HCT116 (cell line): ENCODE data around the gene RALGAPA1. TPM values are rescaled to one million over a fixed set of nuclear protein-coding genes. Genes with fewer than 3 reads are reported as not detected.

ENCODE experiments used
- ATAC-seq: fragments of 200-7000 bp; cut with Tn5 transposase; 2 replicates; pipeline ENCODE4 v1.9.1; 2020; ENCODE audit warnings: mild to moderate bottlenecking, moderate library complexity
- BruUV-seq: library from RNA; stranded (reverse); fragments of 400-500 nt; replicated peaks from 2 replicates; lab custom pipeline; 2021; lab: Mats Ljungman, UMichigan
- CTCF ChIA-PET: fragments of 300-600 bp; sonication (Branson Sonifier 250); formaldehyde crosslinking; loops from one replicate; lab custom pipeline; 2021; ENCODE audit warnings: antibody characterized with exemption; lab: Charles Lee
- POLR2A ChIA-PET: fragments of 300-600, 350-600 bp; sonication (Branson Sonifier 250); formaldehyde crosslinking; loops from one replicate; lab custom pipeline; 2021; ENCODE audit warnings: antibody characterized with exemption; lab: Charles Lee
- RAD21 ChIA-PET, 2 experiments: fragments of 300-600 bp; sonication (Branson Sonifier 250); formaldehyde crosslinking; loops; one replicate each; lab custom pipeline; 2023; ENCODE audit warnings: low total read pairs in 2 of 2; ENCODE audit not compliant: uncharacterized antibody in 2 of 2, unreplicated experiment in 2 of 2, low non-redundant PET in 1 of 2; lab: Charles Lee
- DNase-seq: peaks from one replicate; pipeline ENCODE4 v3.0.0-alpha.2; 2010; ENCODE audit warnings: low read depth, low spot score
- H2AFZ ChIP-seq: fragments of 200-600 bp; shearing (Covaris generic), sonication (generic); 2 replicates; pipeline ENCODE4 v1.6.1; 2017; ENCODE audit warnings: low read depth, mixed run types, mixed read lengths, antibody characterized with exemption, low read length; ENCODE audit not compliant: poor library complexity, severe bottlenecking
- H3K27ac ChIP-seq: 2 replicates; pipeline ENCODE4 v1.5.1; 2012; ENCODE audit warnings: low read depth, low read length
- H3K27me3 ChIP-seq: fragments of 200-600 bp; sonication (generic); 2 replicates; pipeline ENCODE4 v1.6.1; 2016; ENCODE audit warnings: mixed run types, low read length, mixed read lengths; ENCODE audit not compliant: insufficient read depth
- H3K36me3 ChIP-seq, 2 experiments: fragments of 200-500 bp in 1 of 2; fragments of 200-600 bp in 1 of 2; sonication (Bioruptor generic) in 1 of 2; sonication (generic) in 1 of 2; 2 replicates each; pipeline versions ENCODE4 v1.5.1 to v1.6.1; 2014 to 2016; ENCODE audit warnings: low read length in 2 of 2, inconsistent platforms in 1 of 2, mixed read lengths in 1 of 2, mixed run types in 1 of 2; ENCODE audit not compliant: insufficient read depth in 2 of 2, control insufficient read depth in 1 of 2
- H3K4me1 ChIP-seq, 2 experiments: fragments of 200-600 bp in 1 of 2; sonication (generic) in 1 of 2; 2 replicates each; pipeline versions ENCODE4 v1.5.1 to v1.6.1; 2012 to 2017; ENCODE audit warnings: low read length in 2 of 2, inconsistent platforms in 1 of 2, mild to moderate bottlenecking in 1 of 2, mixed read lengths in 1 of 2, mixed run types in 1 of 2, moderate library complexity in 1 of 2; ENCODE audit not compliant: insufficient read depth in 2 of 2, control insufficient read depth in 1 of 2
- H3K4me2 ChIP-seq: fragments of 200-600 bp; sonication (generic); 2 replicates; pipeline ENCODE4 v1.6.1; 2017; ENCODE audit warnings: mixed run types, low read length, mixed read lengths
- H3K4me3 ChIP-seq, 2 experiments: fragments of 200-600 bp in 1 of 2; sonication (generic) in 1 of 2; replicated peaks in 1 of 2; 2 replicates each; pipeline ENCODE4 v1.5.1; 2011 to 2016; ENCODE audit warnings: low read length in 2 of 2, control low read depth in 1 of 2, low read depth in 1 of 2, mild to moderate bottlenecking in 1 of 2, mixed read lengths in 1 of 2, mixed run types in 1 of 2
- H3K79me2 ChIP-seq: fragments of 200-600 bp; sonication (generic); 2 replicates; pipeline ENCODE4 v1.6.1; 2017; ENCODE audit warnings: mild to moderate bottlenecking, mixed run types, low read length, moderate library complexity, mixed read lengths; ENCODE audit not compliant: insufficient read depth
- H3K9ac ChIP-seq: fragments of 200-600 bp; sonication (generic); 2 replicates; pipeline ENCODE4 v1.6.1; 2016; ENCODE audit warnings: low read length, mixed read lengths
- H3K9me2 ChIP-seq: fragments of 200-600 bp; sonication (generic), shearing (Covaris generic); 2 replicates; pipeline ENCODE4 v1.6.1; 2017; ENCODE audit warnings: mixed run types, mild to moderate bottlenecking, moderate library complexity; ENCODE audit not compliant: insufficient read depth
- H3K9me3 ChIP-seq, 2 experiments: fragments of 200-500 bp in 1 of 2; fragments of 200-600 bp in 1 of 2; sonication (Bioruptor generic) in 1 of 2; sonication (generic) in 1 of 2; 2 replicates each; pipeline ENCODE4 v1.6.1; 2014 to 2017; ENCODE audit warnings: low read length in 2 of 2, mixed read lengths in 2 of 2, inconsistent platforms in 1 of 2, low read depth in 1 of 2, mild to moderate bottlenecking in 1 of 2, mixed run types in 1 of 2, moderate library complexity in 1 of 2; ENCODE audit not compliant: control insufficient read depth in 1 of 2, insufficient read depth in 1 of 2
- H4K20me1 ChIP-seq: fragments of 200-600 bp; sonication (generic), shearing (Covaris generic); 2 replicates; pipeline ENCODE4 v1.6.1; 2017; ENCODE audit warnings: mixed run types, mild to moderate bottlenecking, moderate library complexity; ENCODE audit not compliant: insufficient read depth
- CBX3 ChIP-seq: IDR thresholded peaks from 2 replicates; pipeline ENCODE4 v1.6.1; 2012; ENCODE audit warnings: low read depth
- CEBPB ChIP-seq: IDR thresholded peaks from 2 replicates; pipeline ENCODE4 v1.6.1; 2012; ENCODE audit warnings: low read depth
- EGR1 ChIP-seq: IDR thresholded peaks from 2 replicates; pipeline ENCODE4 v1.6.1; 2012; ENCODE audit warnings: low read depth
- EZH2 ChIP-seq: fragments of 200-600 bp; sonication (generic); IDR thresholded peaks from 2 replicates; pipeline ENCODE4 v1.6.1; 2017; ENCODE audit warnings: antibody characterized with exemption, mixed run types
- EZH2phosphoT487 ChIP-seq: fragments of 200-600 bp; IDR thresholded peaks from 2 replicates; pipeline ENCODE4 v1.6.1; 2018; ENCODE audit warnings: antibody characterized with exemption, borderline replicate concordance
- FOSL1 ChIP-seq: IDR thresholded peaks from 2 replicates; pipeline ENCODE4 v1.6.1; 2012; ENCODE audit warnings: low read depth
- JUND ChIP-seq: IDR thresholded peaks from 2 replicates; pipeline ENCODE4 v1.6.1; 2012
- POLR2A ChIP-seq: IDR thresholded peaks from 2 replicates; pipeline ENCODE4 v1.7.0; 2011; ENCODE audit warnings: borderline replicate concordance; ENCODE audit not compliant: insufficient read depth, insufficient read length; ENCODE audit errors: extremely low read depth
- POLR2AphosphoS5 ChIP-seq: IDR thresholded peaks from 2 replicates; pipeline ENCODE4 v1.6.1; 2011; ENCODE audit warnings: mild to moderate bottlenecking, low read depth, low read length, moderate library complexity
- RAD21 ChIP-seq: IDR thresholded peaks from 2 replicates; pipeline ENCODE4 v1.6.1; 2012; ENCODE audit warnings: low read depth, mild to moderate bottlenecking
- SIN3A ChIP-seq: IDR thresholded peaks from 2 replicates; pipeline ENCODE4 v1.6.1; 2012; ENCODE audit warnings: low read depth
- SP1 ChIP-seq: IDR thresholded peaks from 2 replicates; pipeline ENCODE4 v1.6.1; 2012; ENCODE audit warnings: low read depth
- SRF ChIP-seq: IDR thresholded peaks from 2 replicates; pipeline ENCODE4 v1.6.1; 2012; ENCODE audit warnings: low read depth
- ZFX ChIP-seq: fragments of 450-650 bp; IDR thresholded peaks from 2 replicates; pipeline ENCODE4 v1.6.1; 2017
- intact Hi-C: fragments of 100-400 bp; cut with micrococcal nuclease; formaldehyde crosslinking; loops from 2 replicates; pipeline ENCODE4 v1.10.0; 2022
- total RNA-seq: library from RNA; stranded (reverse); gene quantifications from one replicate; pipeline ENCODE4 v1.2.1, GENCODE V29; 2021; ENCODE audit not compliant: unreplicated experiment
- TF ChIP-seq, protein P1 (sequence below): IDR thresholded peaks from 2 replicates; pipeline ENCODE4 v1.6.1; 2012
- TF ChIP-seq, protein P2 (sequence below): IDR thresholded peaks from 2 replicates; pipeline ENCODE4 v1.6.1; 2012
- TF ChIP-seq, protein P3 (sequence below), 3 experiments: fragments of 200-600 bp in 1 of 3; sonication (generic) in 1 of 3; IDR thresholded peaks in 2 of 3; conservative IDR thresholded peaks in 1 of 3; 2 replicates each; pipeline ENCODE4 v1.5.1; 2012 to 2017; ENCODE audit warnings: low read depth in 2 of 3, low read length in 2 of 3, antibody characterized with exemption in 1 of 3, borderline replicate concordance in 1 of 3, control low read depth in 1 of 3, mild to moderate bottlenecking in 1 of 3, mixed read lengths in 1 of 3, mixed run types in 1 of 3, moderate library complexity in 1 of 3; ENCODE audit not compliant: insufficient read depth in 1 of 3
- TF ChIP-seq, protein P4 (sequence below): IDR thresholded peaks from 2 replicates; pipeline ENCODE4 v1.6.1; 2012; ENCODE audit warnings: low read depth

The RALGAPA1 gene
- total RNA-seq, 1 experiment from 2014 or later: 29.3 TPM

DNA sequence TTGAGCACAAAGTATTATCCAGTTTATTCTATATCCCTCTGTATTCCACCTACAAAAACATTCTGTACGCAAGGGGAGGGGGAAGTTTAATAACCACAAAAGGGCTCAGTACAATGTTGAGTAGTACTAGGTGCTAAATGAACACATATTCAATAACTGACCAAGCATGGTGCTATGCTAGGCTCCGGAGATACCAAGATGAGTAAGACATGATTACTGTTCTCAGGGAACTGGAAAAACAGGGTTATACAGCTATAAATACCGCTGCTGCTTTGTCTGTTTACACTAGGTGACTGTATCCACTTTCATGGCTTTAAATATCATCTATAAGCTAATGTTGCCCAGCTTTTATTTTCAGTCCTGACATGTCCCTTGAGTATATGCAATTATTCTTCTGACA, 139.3 kb downstream of the RALGAPA1 start:
- Histone ChIP-seq H3K9me3 (no peaks in the 10 kb centered on the region), H3K27me3 (no peaks in the 10 kb centered on the region), H3K9me2 (no peaks in the 10 kb centered on the region), H4K20me1 (no peaks in the 10 kb centered on the region), H3K4me2 (peak overlapping the region; percentile 64), H3K36me3 (no peaks in the 10 kb centered on the region), H3K4me3 (peak overlapping the region in 1 of 2 experiments; percentile 28; a peak in 2 of 4 replicates), H3K79me2 (no peaks in the 10 kb centered on the region), H3K9ac (0 out of 2 replicates have a peak overlapping the region, but pooled peaks have one; percentile 5), H3K4me1 (peaks cover 4 to 26% of the 10 kb centered on the region in 2 experiments), H2AFZ (no peak overlapping the region), H3K27ac (peak overlapping the region; percentile 15; the same call in 1 of the 2 replicates)
- peak; percentile 94 for ATAC-seq
- POLR2A ChIA-PET: no interaction called here
- BruUV-seq: no TSS peak
- CTCF ChIA-PET: no interaction called here
- intact Hi-C loops: no loop called here
- RAD21 ChIA-PET: interaction anchor here in 1 of 2 experiments (0.6 kb wide), 2 partner anchors 231 to 928 kb away, joined by 4 to 7 read pairs; no protein-coding TSS in a partner anchor
- peak; percentile 66 for DNase-seq
- TF ChIP-seq EGR1 (no peak), ZFX (no peak), FOSL1 (peak; percentile 88), JUND (peak; percentile 80), CEBPB (peak; percentile 74), POLR2AphosphoS5 (peak; percentile 34; the same call in 1 of the 2 replicates), EZH2phosphoT487 (no peak), SP1 (peak; percentile 88), CBX3 (peak; percentile 92), EZH2 (no peak), POLR2A (no peak), SRF (peak; percentile 35; the same call in 1 of the 2 replicates), SIN3A (peak; percentile 42; the same call in 1 of the 2 replicates), RAD21 (no peak)
- TF ChIP-seq, protein P1, sequence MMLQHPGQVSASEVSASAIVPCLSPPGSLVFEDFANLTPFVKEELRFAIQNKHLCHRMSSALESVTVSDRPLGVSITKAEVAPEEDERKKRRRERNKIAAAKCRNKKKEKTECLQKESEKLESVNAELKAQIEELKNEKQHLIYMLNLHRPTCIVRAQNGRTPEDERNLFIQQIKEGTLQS: no peak
- TF ChIP-seq, protein P2, sequence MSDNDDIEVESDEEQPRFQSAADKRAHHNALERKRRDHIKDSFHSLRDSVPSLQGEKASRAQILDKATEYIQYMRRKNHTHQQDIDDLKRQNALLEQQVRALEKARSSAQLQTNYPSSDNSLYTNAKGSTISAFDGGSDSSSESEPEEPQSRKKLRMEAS: peak; percentile 32
- TF ChIP-seq, protein P3, sequence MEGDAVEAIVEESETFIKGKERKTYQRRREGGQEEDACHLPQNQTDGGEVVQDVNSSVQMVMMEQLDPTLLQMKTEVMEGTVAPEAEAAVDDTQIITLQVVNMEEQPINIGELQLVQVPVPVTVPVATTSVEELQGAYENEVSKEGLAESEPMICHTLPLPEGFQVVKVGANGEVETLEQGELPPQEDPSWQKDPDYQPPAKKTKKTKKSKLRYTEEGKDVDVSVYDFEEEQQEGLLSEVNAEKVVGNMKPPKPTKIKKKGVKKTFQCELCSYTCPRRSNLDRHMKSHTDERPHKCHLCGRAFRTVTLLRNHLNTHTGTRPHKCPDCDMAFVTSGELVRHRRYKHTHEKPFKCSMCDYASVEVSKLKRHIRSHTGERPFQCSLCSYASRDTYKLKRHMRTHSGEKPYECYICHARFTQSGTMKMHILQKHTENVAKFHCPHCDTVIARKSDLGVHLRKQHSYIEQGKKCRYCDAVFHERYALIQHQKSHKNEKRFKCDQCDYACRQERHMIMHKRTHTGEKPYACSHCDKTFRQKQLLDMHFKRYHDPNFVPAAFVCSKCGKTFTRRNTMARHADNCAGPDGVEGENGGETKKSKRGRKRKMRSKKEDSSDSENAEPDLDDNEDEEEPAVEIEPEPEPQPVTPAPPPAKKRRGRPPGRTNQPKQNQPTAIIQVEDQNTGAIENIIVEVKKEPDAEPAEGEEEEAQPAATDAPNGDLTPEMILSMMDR (IDR thresholded peaks at IDR 0.05 in 2 of 3, conservative IDR thresholded peaks at IDR 0.05 in 1 of 3; ENCODE audit: borderline replicate concordance in 1 of 3, insufficient read depth in 1 of 3, low read depth in 2 of 3, low read length in 2 of 3): no peak
- TF ChIP-seq, protein P4, sequence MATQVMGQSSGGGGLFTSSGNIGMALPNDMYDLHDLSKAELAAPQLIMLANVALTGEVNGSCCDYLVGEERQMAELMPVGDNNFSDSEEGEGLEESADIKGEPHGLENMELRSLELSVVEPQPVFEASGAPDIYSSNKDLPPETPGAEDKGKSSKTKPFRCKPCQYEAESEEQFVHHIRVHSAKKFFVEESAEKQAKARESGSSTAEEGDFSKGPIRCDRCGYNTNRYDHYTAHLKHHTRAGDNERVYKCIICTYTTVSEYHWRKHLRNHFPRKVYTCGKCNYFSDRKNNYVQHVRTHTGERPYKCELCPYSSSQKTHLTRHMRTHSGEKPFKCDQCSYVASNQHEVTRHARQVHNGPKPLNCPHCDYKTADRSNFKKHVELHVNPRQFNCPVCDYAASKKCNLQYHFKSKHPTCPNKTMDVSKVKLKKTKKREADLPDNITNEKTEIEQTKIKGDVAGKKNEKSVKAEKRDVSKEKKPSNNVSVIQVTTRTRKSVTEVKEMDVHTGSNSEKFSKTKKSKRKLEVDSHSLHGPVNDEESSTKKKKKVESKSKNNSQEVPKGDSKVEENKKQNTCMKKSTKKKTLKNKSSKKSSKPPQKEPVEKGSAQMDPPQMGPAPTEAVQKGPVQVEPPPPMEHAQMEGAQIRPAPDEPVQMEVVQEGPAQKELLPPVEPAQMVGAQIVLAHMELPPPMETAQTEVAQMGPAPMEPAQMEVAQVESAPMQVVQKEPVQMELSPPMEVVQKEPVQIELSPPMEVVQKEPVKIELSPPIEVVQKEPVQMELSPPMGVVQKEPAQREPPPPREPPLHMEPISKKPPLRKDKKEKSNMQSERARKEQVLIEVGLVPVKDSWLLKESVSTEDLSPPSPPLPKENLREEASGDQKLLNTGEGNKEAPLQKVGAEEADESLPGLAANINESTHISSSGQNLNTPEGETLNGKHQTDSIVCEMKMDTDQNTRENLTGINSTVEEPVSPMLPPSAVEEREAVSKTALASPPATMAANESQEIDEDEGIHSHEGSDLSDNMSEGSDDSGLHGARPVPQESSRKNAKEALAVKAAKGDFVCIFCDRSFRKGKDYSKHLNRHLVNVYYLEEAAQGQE: no peak
